ENCODE results near the gene ZNF83.

GRCh38 chr19:52599241-52599640 lies 38.9 kb downstream of the ZNF83 start:
- TF ChIP-seq CTCF (IDR thresholded peaks at IDR 0.05) = no peak
- no peak for TF ChIP-seq POLR2A (IDR thresholded peaks at IDR 0.05)
- TF ChIP-seq EP300 (IDR thresholded peaks at IDR 0.05) = no peak
